ENCODE results near the gene SMYD3.

Gene SMYD3

GRCh38 chr1:246162560-246162959, 344.5 kb downstream of the SMYD3 start:
- DNase-seq, result no peak

GRCh38 chr1:246161626-246162025, 345.5 kb downstream of the SMYD3 start:
- no peak for DNase-seq

- DNase-seq, result peak; percentile 68
Observed at GRCh38 chr1:246160905-246161304, 346.2 kb downstream of the SMYD3 start.

- DNase-seq, result no peak
Observed at GRCh38 chr1:246160374-246160773, 346.7 kb downstream of the SMYD3 start.

- no peak for DNase-seq
Observed at GRCh38 chr1:246159279-246160227, 347.5 kb downstream of the SMYD3 start.

GRCh38 chr1:246158131-246158530, 348.9 kb downstream of the SMYD3 start:
- no peak for DNase-seq

- no peak for DNase-seq
Observed at GRCh38 chr1:246157516-246157915, 349.6 kb downstream of the SMYD3 start.

GRCh38 chr1:246156847-246157246, 350.2 kb downstream of the SMYD3 start:
- DNase-seq, result no peak

- DNase-seq, result no peak
Observed at GRCh38 chr1:246155923-246156322, 351.2 kb downstream of the SMYD3 start.

- DNase-seq, result no peak
Observed at GRCh38 chr1:246153796-246154212, 353.3 kb downstream of the SMYD3 start.

- DNase-seq, result no peak
Observed at GRCh38 chr1:246152986-246153431, 354.1 kb downstream of the SMYD3 start.

- peak; percentile 94 for DNase-seq
Observed at GRCh38 chr1:246151796-246152434, 355.2 kb downstream of the SMYD3 start.

GRCh38 chr1:246149543-246149942, 357.5 kb downstream of the SMYD3 start:
- DNase-seq, result no peak

GRCh38 chr1:246147524-246148461, 359.3 kb downstream of the SMYD3 start:
- no peak for DNase-seq

GRCh38 chr1:246146804-246147523, 360.1 kb downstream of the SMYD3 start:
- no peak for DNase-seq

- no peak for DNase-seq
Observed at GRCh38 chr1:246145900-246146299, 361.2 kb downstream of the SMYD3 start.

GRCh38 chr1:246144931-246145330, 362.1 kb downstream of the SMYD3 start:
- DNase-seq, result no peak

- peak; percentile 15 for DNase-seq
Observed at GRCh38 chr1:246142320-246142893, 364.7 kb downstream of the SMYD3 start.

- DNase-seq, result no peak
Observed at GRCh38 chr1:246141306-246141705, 365.8 kb downstream of the SMYD3 start.

- peak; percentile 37 for DNase-seq
Observed at GRCh38 chr1:246139745-246140182, 367.3 kb downstream of the SMYD3 start.

- no peak for DNase-seq
Observed at GRCh38 chr1:246138781-246139180, 368.3 kb downstream of the SMYD3 start.

GRCh38 chr1:246136477-246136876, 370.6 kb downstream of the SMYD3 start:
- no peak for DNase-seq

Measured in DMS53 (cell line).